Activated T-helper 17 cell treated with anti-CD3 and anti-CD28 coated beads, Interleukin-2, amount 50 U/mL, for 72 hours (primary cell): ENCODE data around the gene NR2C2. TPM values are rescaled to one million over a fixed set of nuclear protein-coding genes. Genes with fewer than 3 reads are reported as not detected.

ENCODE experiments used
- ATAC-seq: fragments of 150-1000 bp; cut with Tn5 transposase; replicated peaks from 2 replicates; pipeline ENCODE4 v1.10.0; 2021; ENCODE audit warnings: mild to moderate bottlenecking, moderate library complexity
- H3K27ac Mint-ChIP-seq: one replicate; pipeline ENCODE4 v1.8.0; 2022; ENCODE audit warnings: mixed read lengths
- H3K27me3 Mint-ChIP-seq: one replicate; pipeline ENCODE4 v1.8.0; 2022; ENCODE audit warnings: mixed read lengths
- H3K36me3 Mint-ChIP-seq: one replicate; pipeline ENCODE4 v1.8.0; 2022; ENCODE audit warnings: low read depth, mild to moderate bottlenecking, mixed read lengths
- H3K4me1 Mint-ChIP-seq: one replicate; pipeline ENCODE4 v1.8.0; 2022; ENCODE audit warnings: mixed read lengths
- H3K4me3 Mint-ChIP-seq: one replicate; pipeline ENCODE4 v1.8.0; 2022; ENCODE audit warnings: mild to moderate bottlenecking, mixed read lengths
- H3K9me3 Mint-ChIP-seq: one replicate; pipeline ENCODE4 v1.8.0; 2022; ENCODE audit warnings: mixed read lengths
- total RNA-seq, 2 donors: library from RNA; stranded (reverse); gene quantifications; one replicate each; pipeline ENCODE4 v1.2.3, GENCODE V29; 2022

NR2C2 gene
- total RNA-seq, 2 donors from 2014 or later = 45.4 to 50.6 TPM

DNA sequence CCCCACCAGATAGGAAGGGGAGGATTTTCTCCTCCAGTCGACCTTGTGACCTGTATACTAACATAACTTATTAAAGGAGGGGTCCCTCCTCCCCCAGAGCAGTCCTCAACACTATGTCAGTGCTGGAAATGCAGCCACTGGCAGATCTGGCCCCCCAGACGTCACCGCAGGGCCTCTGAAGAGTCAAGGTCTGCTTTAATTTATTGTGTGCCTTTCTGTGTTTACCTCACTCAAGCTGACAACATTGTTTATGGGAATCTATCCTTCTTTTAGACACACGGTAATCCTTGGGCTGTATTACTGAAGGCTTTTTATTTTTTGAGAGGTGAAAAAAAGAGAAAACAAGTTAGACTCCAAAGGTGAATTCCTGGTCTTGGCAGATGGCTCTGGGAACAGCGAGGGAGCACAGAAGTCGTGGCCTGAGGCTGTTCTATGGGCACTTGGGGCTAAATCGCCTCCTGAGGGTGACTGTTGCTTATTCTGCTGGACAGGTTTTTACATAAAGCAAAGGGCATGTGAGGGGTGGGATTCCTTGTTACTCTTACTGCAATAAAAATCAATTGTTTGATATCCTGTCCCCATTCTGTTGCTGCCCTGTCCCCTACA, 13.5 kb upstream of the NR2C2 start:
- ATAC-seq = no peak
- Mint-ChIP-seq H3K27me3 (no peaks in the 10 kb centered on the region), H3K4me1 (no peaks in the 10 kb centered on the region), H3K27ac (no peak overlapping the region), H3K36me3 (no peaks in the 10 kb centered on the region), H3K4me3 (no peak overlapping the region), H3K9me3 (no peaks in the 10 kb centered on the region)

DNA sequence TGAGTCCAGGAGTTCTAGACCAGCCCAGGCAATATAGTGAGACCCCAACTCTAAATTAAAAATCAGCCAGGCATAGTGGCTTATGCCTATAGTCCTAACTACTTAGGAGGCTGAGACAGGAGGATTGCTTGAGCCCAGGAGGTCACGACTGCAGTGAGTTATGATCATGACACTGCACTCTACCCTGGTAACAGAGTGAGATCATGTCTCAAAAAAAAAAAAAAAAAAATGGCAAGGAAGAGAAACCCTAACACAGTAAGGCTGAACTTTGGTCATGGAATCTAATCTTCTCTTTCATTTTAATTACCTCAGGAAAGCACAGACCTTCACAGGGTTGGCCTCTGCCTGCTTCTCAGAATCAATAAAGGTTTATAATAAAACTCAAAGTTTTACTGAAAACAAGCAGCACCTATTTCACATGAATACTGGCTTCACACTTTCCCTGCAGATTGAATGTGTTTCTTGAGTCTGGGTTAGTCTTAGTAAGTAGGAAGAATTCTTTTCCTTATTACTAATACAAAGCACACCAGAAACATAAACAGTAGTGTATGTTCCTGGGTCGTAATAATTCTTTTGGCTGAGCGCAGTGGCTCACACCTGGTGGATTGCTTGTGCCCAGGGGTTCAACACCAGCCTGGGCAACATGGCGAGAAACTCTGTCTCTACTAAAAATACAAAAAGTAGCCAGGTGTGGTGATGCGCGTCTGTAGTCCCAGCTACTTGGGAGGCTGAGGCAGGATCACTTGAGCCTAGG, 11.6 kb upstream of the NR2C2 start:
- no peak overlapping the region for H3K4me3 Mint-ChIP-seq
- ATAC-seq = no peak
- H3K9me3 Mint-ChIP-seq = no peaks in the 10 kb centered on the region
- no peaks in the 10 kb centered on the region for H3K36me3 Mint-ChIP-seq
- no peaks in the 10 kb centered on the region for H3K27me3 Mint-ChIP-seq
- no peaks in the 10 kb centered on the region for H3K4me1 Mint-ChIP-seq
- H3K27ac Mint-ChIP-seq = no peak overlapping the region

DNA sequence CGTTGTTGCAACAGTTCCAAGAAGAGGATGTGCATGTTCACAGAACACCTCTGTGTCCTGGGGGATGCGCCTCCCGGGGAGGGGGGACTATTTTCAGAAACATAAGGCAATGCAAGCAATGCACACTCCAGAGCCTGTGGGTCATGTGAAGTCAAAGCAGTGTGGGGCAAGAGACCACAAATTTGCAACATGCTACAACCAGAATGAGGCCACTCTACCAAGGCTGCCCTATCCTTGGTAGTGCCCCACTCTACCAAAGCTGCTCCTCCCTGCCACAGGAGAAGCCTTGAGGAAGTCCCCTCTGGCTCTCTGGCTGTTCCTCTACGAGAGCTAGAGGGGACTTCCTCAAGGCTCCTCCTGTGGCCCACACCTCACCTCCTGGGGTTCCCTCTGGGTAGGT, 8.4 kb upstream of the NR2C2 start:
- H3K4me3 Mint-ChIP-seq = no peak overlapping the region
- no peaks in the 10 kb centered on the region for H3K4me1 Mint-ChIP-seq
- no peak overlapping the region for H3K27ac Mint-ChIP-seq
- no peaks in the 10 kb centered on the region for H3K27me3 Mint-ChIP-seq
- ATAC-seq = no peak
- H3K36me3 Mint-ChIP-seq = peaks cover 22% of the 10 kb centered on the region
- H3K9me3 Mint-ChIP-seq = no peaks in the 10 kb centered on the region

DNA sequence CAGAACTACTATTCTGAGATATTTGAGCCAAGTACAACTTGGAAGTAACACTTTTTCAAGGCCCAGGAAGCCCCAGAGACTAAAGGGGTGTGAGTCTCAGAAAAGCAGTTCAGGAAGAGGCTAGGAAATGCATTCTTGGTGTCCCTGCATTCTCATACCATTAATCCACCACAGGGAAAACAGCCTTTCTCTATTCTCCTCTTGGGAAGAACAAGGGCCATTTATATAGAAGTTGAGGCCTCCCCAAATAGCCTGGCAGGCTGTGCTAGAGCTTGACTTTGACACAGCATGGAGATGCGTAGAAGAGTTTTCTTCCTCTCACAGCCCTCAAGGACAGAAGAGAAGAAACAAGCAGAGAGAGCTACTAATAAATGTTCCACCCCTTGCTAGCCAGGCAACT, 5.5 kb upstream of the NR2C2 start:
- Mint-ChIP-seq H3K36me3 (peaks cover 51% of the 10 kb centered on the region), H3K9me3 (no peaks in the 10 kb centered on the region), H3K27ac (peak overlapping the region; percentile 28), H3K4me1 (peaks cover 9% of the 10 kb centered on the region), H3K27me3 (no peaks in the 10 kb centered on the region), H3K4me3 (no peak overlapping the region)
- no peak for ATAC-seq

DNA sequence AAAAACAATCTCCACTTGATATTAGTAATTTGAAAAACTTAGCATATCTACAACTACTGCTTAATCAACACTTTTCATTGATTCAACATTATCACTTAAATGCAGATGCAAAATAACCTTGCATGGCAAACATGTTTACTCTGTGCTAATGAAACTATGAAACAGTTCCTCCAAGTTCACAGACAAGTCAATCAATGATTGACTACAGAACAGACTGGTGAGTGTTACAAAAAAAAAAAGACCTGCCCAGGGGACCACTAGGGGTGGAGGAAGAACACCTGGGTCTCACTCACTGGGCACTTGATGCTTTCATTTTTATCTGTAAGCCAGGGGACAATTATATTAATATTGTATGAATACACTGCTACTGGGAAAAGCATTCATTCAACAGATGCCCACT, 4.3 kb upstream of the NR2C2 start:
- Mint-ChIP-seq H3K36me3 (peaks cover 56% of the 10 kb centered on the region), H3K4me1 (peaks cover 9% of the 10 kb centered on the region), H3K4me3 (no peak overlapping the region), H3K27me3 (no peaks in the 10 kb centered on the region), H3K9me3 (no peaks in the 10 kb centered on the region), H3K27ac (no peak overlapping the region)
- ATAC-seq = no peak

DNA sequence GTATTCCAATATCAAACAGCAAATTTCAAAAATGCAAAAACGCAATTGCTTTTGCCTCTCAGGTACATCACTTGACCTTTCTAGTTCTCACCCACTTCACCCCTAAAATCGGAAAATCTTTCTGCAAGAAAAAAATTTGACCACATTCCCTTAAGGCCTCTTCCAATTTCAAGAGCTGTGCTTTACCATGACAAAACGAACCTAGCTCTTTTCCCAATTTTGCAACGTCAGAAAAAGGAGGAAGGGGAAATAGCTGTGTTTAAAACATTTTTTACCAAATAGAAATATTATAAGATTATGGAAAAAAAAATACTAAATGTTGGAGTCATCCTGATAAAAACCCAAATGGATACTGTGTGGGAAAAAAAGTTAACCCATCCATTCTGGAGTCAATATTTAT, 1.1 kb upstream of the NR2C2 start:
- H3K4me1 Mint-ChIP-seq = peaks cover 16% of the 10 kb centered on the region

DNA sequence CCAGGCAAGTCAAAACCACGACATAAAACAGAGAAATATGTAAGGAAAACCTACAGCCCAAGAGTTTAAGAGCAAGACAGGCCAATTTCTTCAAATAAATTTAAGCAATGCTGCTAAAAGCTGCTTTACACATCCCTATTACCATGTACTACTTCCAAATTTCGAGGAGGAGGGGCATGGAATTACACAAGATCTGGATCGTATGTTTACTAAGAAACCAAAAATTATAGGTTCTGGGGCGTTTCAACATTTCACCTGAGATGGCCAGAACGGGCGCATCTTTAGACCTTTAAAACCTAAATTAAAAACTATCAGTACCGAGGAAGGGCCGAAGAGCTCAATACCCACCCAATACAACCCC, 664 bp upstream of the NR2C2 start:
- Mint-ChIP-seq H3K27ac (peak overlapping the region; percentile 97), H3K4me3 (peak overlapping the region; percentile 98), H3K4me1 (peaks cover 16% of the 10 kb centered on the region), H3K27me3 (no peaks in the 10 kb centered on the region), H3K9me3 (no peaks in the 10 kb centered on the region), H3K36me3 (peaks cover 68% of the 10 kb centered on the region)
- ATAC-seq = no peak

More for the DNA sequence above, 1.1 kb upstream of the NR2C2 start:
- peaks cover 68% of the 10 kb centered on the region for H3K36me3 Mint-ChIP-seq
- ATAC-seq = no peak
- H3K27me3 Mint-ChIP-seq = no peaks in the 10 kb centered on the region
- H3K9me3 Mint-ChIP-seq = no peaks in the 10 kb centered on the region
- H3K4me3 Mint-ChIP-seq = peak overlapping the region; percentile 98
- H3K27ac Mint-ChIP-seq = peak overlapping the region; percentile 97

DNA sequence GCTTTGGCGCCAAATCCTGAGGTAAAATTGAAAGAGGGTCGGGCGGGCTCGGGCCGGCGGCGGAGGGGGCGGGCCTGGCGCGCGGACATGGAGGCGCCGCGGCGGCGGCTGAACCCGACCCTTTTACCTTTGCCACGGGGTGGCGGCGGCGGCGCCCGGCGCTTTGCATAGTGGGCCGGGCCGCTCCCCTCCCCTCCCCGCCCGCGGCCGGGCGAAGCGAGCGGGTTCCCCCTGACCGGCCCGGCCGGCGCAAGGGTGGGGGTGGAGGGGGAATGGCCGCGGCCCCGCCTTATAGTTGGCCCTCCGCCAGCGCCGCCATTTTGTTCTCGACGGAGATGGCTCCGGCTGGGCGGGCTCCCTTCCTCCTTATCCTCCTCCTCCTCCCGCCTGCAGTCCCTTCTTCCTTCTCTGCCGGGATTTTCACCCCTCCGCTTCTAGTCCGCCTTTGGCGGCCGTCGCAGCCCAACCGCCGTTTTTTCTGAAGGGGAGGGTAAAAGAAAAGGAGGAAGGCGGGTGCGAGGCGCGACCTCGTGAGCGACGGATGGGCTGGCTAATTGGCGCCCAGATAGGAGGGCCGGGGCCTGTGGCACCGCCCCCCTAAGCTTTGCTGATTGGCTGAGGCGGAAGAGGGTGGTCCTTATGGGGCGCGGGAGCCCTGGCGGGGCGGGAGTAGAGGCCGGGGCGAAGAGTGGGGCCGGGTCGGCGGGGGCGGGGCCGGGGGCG, 664 bp downstream of the NR2C2 start:
- peaks cover 21% of the 10 kb centered on the region for H3K4me1 Mint-ChIP-seq
- H3K9me3 Mint-ChIP-seq = no peaks in the 10 kb centered on the region
- peak; percentile 95 for ATAC-seq

DNA sequence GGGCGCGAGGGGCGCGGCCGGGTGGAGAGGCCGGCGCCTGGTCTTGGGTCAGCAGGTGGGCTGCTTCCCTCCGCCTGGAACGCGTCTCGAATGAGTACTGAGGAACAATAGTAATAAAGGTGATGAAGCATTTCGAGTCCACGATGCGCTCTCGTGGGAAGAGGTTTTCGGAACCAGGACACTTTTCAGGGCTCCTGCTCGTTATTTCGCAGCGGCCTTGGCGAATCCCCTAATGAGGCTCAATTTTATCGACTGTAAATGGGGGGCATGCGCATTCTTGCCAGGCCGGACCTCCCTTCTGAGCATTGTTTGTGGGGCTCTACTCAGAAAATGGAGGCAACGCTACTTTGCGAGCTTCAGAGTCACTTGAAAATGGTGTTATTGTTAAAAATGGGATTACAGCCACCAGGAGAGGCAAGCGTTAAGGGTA, 1.2 kb downstream of the NR2C2 start:
- no peak for ATAC-seq
- Mint-ChIP-seq H3K9me3 (no peaks in the 10 kb centered on the region), H3K4me1 (peaks cover 21% of the 10 kb centered on the region), H3K27ac (peak overlapping the region; percentile 100), H3K4me3 (peak overlapping the region; percentile 98), H3K36me3 (peaks cover 55% of the 10 kb centered on the region), H3K27me3 (no peaks in the 10 kb centered on the region)

More for the DNA sequence above, 664 bp downstream of the NR2C2 start:
- Mint-ChIP-seq H3K27ac (peak overlapping the region; percentile 100), H3K27me3 (no peaks in the 10 kb centered on the region), H3K36me3 (peaks cover 61% of the 10 kb centered on the region), H3K4me3 (peak overlapping the region; percentile 98)

DNA sequence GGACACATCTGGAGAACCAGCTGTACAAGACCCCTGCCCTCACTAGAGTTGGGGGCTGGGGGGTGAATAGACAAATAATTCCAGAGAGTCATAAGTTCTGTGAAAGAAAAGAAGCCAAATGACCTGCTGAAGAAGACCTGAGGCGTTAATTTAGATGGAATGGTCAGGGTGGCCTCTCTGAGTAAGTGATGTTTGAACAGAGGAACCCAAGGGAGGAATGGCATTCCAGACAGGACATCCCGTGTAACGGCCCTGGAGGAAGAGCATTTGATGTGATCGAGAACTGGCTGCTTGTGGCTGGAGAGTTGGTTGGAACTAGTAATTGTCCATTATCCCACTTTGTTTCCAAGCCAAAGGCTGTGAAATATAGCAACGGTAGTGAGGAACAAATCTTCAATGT, 1.7 kb downstream of the NR2C2 start:
- Mint-ChIP-seq H3K27me3 (no peaks in the 10 kb centered on the region), H3K4me3 (peak overlapping the region; percentile 98), H3K27ac (peak overlapping the region; percentile 100), H3K9me3 (no peaks in the 10 kb centered on the region), H3K36me3 (peaks cover 50% of the 10 kb centered on the region), H3K4me1 (peaks cover 21% of the 10 kb centered on the region)
- ATAC-seq = no peak

DNA sequence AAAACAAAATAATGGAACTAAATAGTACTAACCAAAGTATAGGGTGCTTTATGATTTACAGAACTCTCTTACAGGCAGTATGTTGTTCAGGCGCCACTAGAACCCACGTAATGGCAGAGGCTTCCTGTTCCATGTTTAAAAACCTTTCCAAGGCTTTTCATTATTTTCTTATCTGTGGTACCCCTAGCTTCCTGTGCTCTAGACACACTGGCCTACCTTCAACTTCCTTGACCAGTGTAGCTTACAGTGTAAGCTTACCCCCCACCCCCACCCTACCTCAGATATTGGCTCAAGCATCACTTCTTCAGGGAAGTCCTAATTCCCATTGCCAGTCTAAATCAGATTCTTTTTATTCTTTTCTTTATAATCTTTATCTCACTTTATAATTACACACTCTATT, 2.9 kb downstream of the NR2C2 start:
- H3K9me3 Mint-ChIP-seq = no peaks in the 10 kb centered on the region
- H3K36me3 Mint-ChIP-seq = peaks cover 41% of the 10 kb centered on the region
- H3K27ac Mint-ChIP-seq = no peak overlapping the region
- H3K4me3 Mint-ChIP-seq = peak overlapping the region; percentile 98
- H3K4me1 Mint-ChIP-seq = peaks cover 23% of the 10 kb centered on the region
- no peak for ATAC-seq
- H3K27me3 Mint-ChIP-seq = no peaks in the 10 kb centered on the region

DNA sequence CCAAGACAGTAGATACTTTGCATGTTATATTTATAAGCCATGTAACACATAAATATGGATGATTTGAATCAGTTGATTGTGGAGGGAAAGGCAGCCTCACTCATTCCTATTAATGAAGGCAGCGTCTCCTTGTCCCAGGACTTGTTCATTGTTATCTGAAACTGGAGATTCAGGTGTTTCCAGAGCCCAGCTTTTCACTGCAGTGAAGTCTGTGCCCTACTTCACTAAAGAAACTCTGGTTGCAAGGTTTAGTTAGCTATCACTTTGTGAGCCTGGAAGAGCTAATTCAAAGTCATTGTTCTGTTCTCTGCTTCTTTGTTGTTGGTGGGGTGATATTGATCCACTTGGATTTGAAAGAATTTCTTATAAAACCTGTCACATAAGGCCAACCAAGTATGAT, 9.8 kb downstream of the NR2C2 start:
- Mint-ChIP-seq H3K4me3 (no peak overlapping the region), H3K27me3 (no peaks in the 10 kb centered on the region), H3K9me3 (no peaks in the 10 kb centered on the region), H3K36me3 (peaks cover 42% of the 10 kb centered on the region), H3K27ac (no peak overlapping the region), H3K4me1 (peaks cover 26% of the 10 kb centered on the region)
- ATAC-seq = no peak

DNA sequence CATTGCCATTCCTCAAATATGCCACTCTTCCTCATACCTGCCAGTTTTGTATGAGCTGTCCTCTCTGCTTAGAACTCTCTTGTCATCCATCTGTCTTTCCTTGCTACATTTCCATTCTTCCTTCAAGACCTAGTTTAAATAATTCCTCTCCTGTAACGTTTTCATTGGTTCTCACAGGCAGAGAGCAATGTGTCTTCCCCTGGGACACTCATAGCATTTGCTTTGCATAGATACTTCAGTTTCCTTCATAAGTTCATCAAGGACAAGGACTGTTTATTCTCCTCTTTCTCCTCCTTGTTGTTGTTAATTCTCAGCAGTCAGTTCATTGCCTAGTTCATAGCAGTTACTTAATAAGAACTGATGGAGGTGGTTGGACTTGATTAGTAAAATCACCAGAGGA, 10.5 kb downstream of the NR2C2 start:
- Mint-ChIP-seq H3K27ac (peak overlapping the region; percentile 11), H3K4me1 (peaks cover 20% of the 10 kb centered on the region), H3K4me3 (peak overlapping the region; percentile 83), H3K9me3 (no peaks in the 10 kb centered on the region), H3K27me3 (no peaks in the 10 kb centered on the region), H3K36me3 (peaks cover 45% of the 10 kb centered on the region)
- ATAC-seq = no peak

DNA sequence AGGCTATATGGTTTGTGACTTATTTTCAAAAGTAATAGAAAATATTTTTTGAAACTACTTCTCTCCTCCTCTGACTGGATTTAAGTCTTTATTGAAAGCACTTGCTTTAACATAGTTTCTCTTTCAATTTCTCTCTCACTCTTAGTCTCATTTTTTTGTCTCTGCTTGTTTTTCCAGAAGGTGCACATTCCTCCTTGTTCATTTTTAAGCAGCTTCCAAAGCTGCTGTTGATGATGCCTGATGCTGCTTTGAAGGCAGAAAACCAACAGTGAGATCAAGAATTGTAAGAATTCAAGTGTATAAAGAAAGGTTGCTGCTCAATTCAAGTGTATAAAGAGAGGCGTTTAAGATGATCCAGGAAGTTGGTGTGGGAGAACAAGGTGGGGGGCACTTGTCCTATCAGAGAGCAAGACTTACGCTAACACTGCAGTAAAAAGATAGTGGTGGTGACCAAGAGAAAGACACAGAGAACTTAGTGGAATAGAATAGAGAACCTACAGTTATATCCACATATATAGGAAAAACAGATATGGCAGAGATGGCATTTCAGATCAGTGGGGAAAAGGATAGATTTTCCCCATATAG, 12.1 kb downstream of the NR2C2 start:
- Mint-ChIP-seq H3K4me3 (peak overlapping the region; percentile 83), H3K9me3 (no peaks in the 10 kb centered on the region), H3K27ac (peak overlapping the region; percentile 89), H3K36me3 (peaks cover 52% of the 10 kb centered on the region), H3K27me3 (no peaks in the 10 kb centered on the region), H3K4me1 (peaks cover 20% of the 10 kb centered on the region)
- peak; percentile 58 for ATAC-seq
